ENCODE results near the gene AQP12B. TPM values are rescaled to one million over a fixed set of nuclear protein-coding genes. Genes with fewer than 3 reads are reported as not detected.
A peak's percentile ranks its signal among the peaks of the same experiment; 100 is the strongest.
"Not testable (repeated sequence)": the region's sequence is repeated elsewhere in the genome, so short reads cannot be mapped to it uniquely, and the experiment has no call there.

The AQP12B gene
- total and polyA plus RNA-seq, 7 experiments from 2014 or later: not detected

GRCh38 chr2:240700616-240701015, 17.9 kb upstream of the AQP12B start:
- H3K27ac Mint-ChIP-seq; H3K27me3 ChIP-seq (ENCODE audit: control insufficient read depth in 2 of 2, insufficient read depth in 2 of 2, low read length in 2 of 2); POLR2A ChIA-PET; H3K36me3 Mint-ChIP-seq; ATAC-seq; H3K36me3 ChIP-seq (ENCODE audit: control insufficient read depth in 2 of 3, insufficient read depth in 3 of 3, low read length in 3 of 3); CTCF ChIA-PET; H3K27ac ChIP-seq (ENCODE audit: low read depth, low read length); H3K4me3 ChIP-seq (ENCODE audit: low read length); H3K4me3 Mint-ChIP-seq; H3K9me3 Mint-ChIP-seq; H3K9me3 ChIP-seq (ENCODE audit: control insufficient read depth in 2 of 3, low read length in 3 of 3): not testable (repeated sequence)
- intact Hi-C loops (cut with micrococcal nuclease): loop anchor here in 1 of 2 donors (5.0 to 10.0 kb wide), 3 partner anchors 106 to 186 kb away; partner anchors contain the start of gene DUSP28
- peaks cover 5 to 23% (median 10%) of the 10 kb centered on the region in 5 donors for H3K27me3 Mint-ChIP-seq
- peaks cover 10 to 20% of the 10 kb centered on the region in 2 donors for H3K4me1 ChIP-seq (ENCODE audit: control insufficient read depth in 2 of 2, insufficient read depth in 2 of 2, low read length in 2 of 2)
- H3K4me1 Mint-ChIP-seq: peaks cover 12 to 18% (median 16%) of the 10 kb centered on the region in 7 donors
- DNase-seq: peak in 1 of 9 donors; percentile 6

GRCh38 chr2:240699835-240700234, 17.1 kb upstream of the AQP12B start:
- H3K9me3 Mint-ChIP-seq; H3K4me3 Mint-ChIP-seq; CTCF ChIA-PET; H3K27me3 ChIP-seq (ENCODE audit: control insufficient read depth in 2 of 2, insufficient read depth in 2 of 2, low read length in 2 of 2); H3K36me3 ChIP-seq (ENCODE audit: control insufficient read depth in 2 of 3, insufficient read depth in 3 of 3, low read length in 3 of 3); H3K4me3 ChIP-seq (ENCODE audit: low read length); H3K4me1 Mint-ChIP-seq; H3K9me3 ChIP-seq (ENCODE audit: control insufficient read depth in 2 of 3, low read length in 3 of 3); H3K27ac ChIP-seq (ENCODE audit: low read depth, low read length); H3K36me3 Mint-ChIP-seq; ATAC-seq; POLR2A ChIA-PET; H3K27ac Mint-ChIP-seq: not testable (repeated sequence)
- DNase-seq: peak in 1 of 9 donors; percentile 2
- H3K27me3 Mint-ChIP-seq: peaks cover 3 to 16% (median 7%) of the 10 kb centered on the region in 5 donors
- H3K4me1 ChIP-seq (ENCODE audit: control insufficient read depth in 2 of 2, insufficient read depth in 2 of 2, low read length in 2 of 2): peaks cover 5 to 13% of the 10 kb centered on the region in 2 donors
- intact Hi-C loops (cut with micrococcal nuclease): loop anchor here in 1 of 2 donors (5.0 to 10.0 kb wide), 3 partner anchors 105 to 185 kb away; partner anchors contain the start of gene DUSP28

- H3K9me3 Mint-ChIP-seq; H3K4me3 ChIP-seq (ENCODE audit: low read length); H3K4me1 ChIP-seq (ENCODE audit: control insufficient read depth in 2 of 2, insufficient read depth in 2 of 2, low read length in 2 of 2); H3K4me1 Mint-ChIP-seq; H3K4me3 Mint-ChIP-seq; H3K27ac ChIP-seq (ENCODE audit: low read depth, low read length); intact Hi-C loops (cut with micrococcal nuclease); H3K27ac Mint-ChIP-seq; H3K9me3 ChIP-seq (ENCODE audit: control insufficient read depth in 2 of 3, low read length in 3 of 3); H3K36me3 ChIP-seq (ENCODE audit: control insufficient read depth in 2 of 3, insufficient read depth in 3 of 3, low read length in 3 of 3); POLR2A ChIA-PET; H3K36me3 Mint-ChIP-seq; H3K27me3 ChIP-seq (ENCODE audit: control insufficient read depth in 2 of 2, insufficient read depth in 2 of 2, low read length in 2 of 2); CTCF ChIA-PET: not testable (repeated sequence)
- ATAC-seq (peak; percentile 33), DNase-seq (peak in 1 of 9 donors; percentile 1)
- H3K27me3 Mint-ChIP-seq: peaks cover 0 to 13% (median 7%) of the 10 kb centered on the region in 5 donors
Observed at GRCh38 chr2:240698852-240699561, 16.3 kb upstream of the AQP12B start.

- H3K27ac ChIP-seq (ENCODE audit: low read depth, low read length); H3K4me3 Mint-ChIP-seq; H3K36me3 ChIP-seq (ENCODE audit: control insufficient read depth in 2 of 3, insufficient read depth in 3 of 3, low read length in 3 of 3); H3K9me3 Mint-ChIP-seq; H3K4me1 ChIP-seq (ENCODE audit: control insufficient read depth in 2 of 2, insufficient read depth in 2 of 2, low read length in 2 of 2); H3K4me1 Mint-ChIP-seq; POLR2A ChIA-PET; intact Hi-C loops (cut with micrococcal nuclease); DNase-seq; H3K27me3 Mint-ChIP-seq; H3K9me3 ChIP-seq (ENCODE audit: control insufficient read depth in 2 of 3, low read length in 3 of 3); H3K36me3 Mint-ChIP-seq; H3K4me3 ChIP-seq (ENCODE audit: low read length); H3K27me3 ChIP-seq (ENCODE audit: control insufficient read depth in 2 of 2, insufficient read depth in 2 of 2, low read length in 2 of 2); CTCF ChIA-PET; ATAC-seq; H3K27ac Mint-ChIP-seq: not testable (repeated sequence)
Observed at GRCh38 chr2:240696469-240696868, 13.8 kb upstream of the AQP12B start.

- H3K36me3 Mint-ChIP-seq, POLR2A ChIA-PET: not testable (repeated sequence)
Observed at GRCh38 chr2:240695593-240695992, 12.9 kb upstream of the AQP12B start.

GRCh38 chr2:240694304-240694703, 11.6 kb upstream of the AQP12B start:
- H3K36me3 ChIP-seq (ENCODE audit: control insufficient read depth in 2 of 3, insufficient read depth in 3 of 3, low read length in 3 of 3); H3K9me3 ChIP-seq (ENCODE audit: control insufficient read depth in 2 of 3, low read length in 3 of 3); H3K27ac Mint-ChIP-seq; H3K27ac ChIP-seq (ENCODE audit: low read depth, low read length); CTCF ChIA-PET; H3K27me3 ChIP-seq (ENCODE audit: control insufficient read depth in 2 of 2, insufficient read depth in 2 of 2, low read length in 2 of 2); H3K4me3 ChIP-seq (ENCODE audit: low read length); H3K9me3 Mint-ChIP-seq; POLR2A ChIA-PET; ATAC-seq; H3K36me3 Mint-ChIP-seq; H3K4me3 Mint-ChIP-seq; H3K4me1 Mint-ChIP-seq; H3K27me3 Mint-ChIP-seq; H3K4me1 ChIP-seq (ENCODE audit: control insufficient read depth in 2 of 2, insufficient read depth in 2 of 2, low read length in 2 of 2); intact Hi-C loops (cut with micrococcal nuclease); DNase-seq: not testable (repeated sequence)

More at GRCh38 chr2:240695593-240695992, 12.9 kb upstream of the AQP12B start:
- CTCF ChIA-PET; H3K4me1 Mint-ChIP-seq; H3K4me1 ChIP-seq (ENCODE audit: control insufficient read depth in 2 of 2, insufficient read depth in 2 of 2, low read length in 2 of 2); intact Hi-C loops (cut with micrococcal nuclease); H3K9me3 ChIP-seq (ENCODE audit: control insufficient read depth in 2 of 3, low read length in 3 of 3); ATAC-seq; DNase-seq; H3K4me3 Mint-ChIP-seq; H3K27ac Mint-ChIP-seq; H3K36me3 ChIP-seq (ENCODE audit: control insufficient read depth in 2 of 3, insufficient read depth in 3 of 3, low read length in 3 of 3); H3K27me3 ChIP-seq (ENCODE audit: control insufficient read depth in 2 of 2, insufficient read depth in 2 of 2, low read length in 2 of 2); H3K27ac ChIP-seq (ENCODE audit: low read depth, low read length); H3K27me3 Mint-ChIP-seq; H3K4me3 ChIP-seq (ENCODE audit: low read length); H3K9me3 Mint-ChIP-seq: not testable (repeated sequence)

Data from naive thymus-derived CD4-positive, alpha-beta T cell (primary cell).